Spinal cord (tissue), 10 donors: ENCODE data around the gene AGTR1. TPM values are rescaled to one million over a fixed set of nuclear protein-coding genes. Genes with fewer than 3 reads are reported as not detected.
A peak's percentile ranks its signal among the peaks of the same experiment; 100 is the strongest.

Experiments
- DNase-seq, 6 donors: peaks; one replicate each; pipeline versions ENCODE4 v3.0.0 to v3.0.0-alpha.2; 2013 to 2015; ENCODE audit warnings: low spot score in 6 of 6, low read depth in 4 of 6
- H3K27ac ChIP-seq: one replicate; pipeline ENCODE4 v1.5.1; 2013; ENCODE audit warnings: low read depth, low read length, control low read depth
- H3K27me3 ChIP-seq: one replicate; pipeline ENCODE4 v1.6.1; 2013; ENCODE audit warnings: low read length; ENCODE audit not compliant: control insufficient read depth, insufficient read depth
- H3K36me3 ChIP-seq: one replicate; pipeline ENCODE4 v1.6.1; 2013; ENCODE audit warnings: low read length; ENCODE audit not compliant: control insufficient read depth, insufficient read depth
- H3K4me1 ChIP-seq: one replicate; pipeline ENCODE4 v1.6.1; 2013; ENCODE audit warnings: low read length; ENCODE audit not compliant: control insufficient read depth, insufficient read depth
- H3K4me3 ChIP-seq: one replicate; pipeline ENCODE4 v1.5.1; 2013; ENCODE audit warnings: low read depth, low read length, control low read depth
- H3K9me3 ChIP-seq: one replicate; pipeline ENCODE4 v1.6.1; 2013; ENCODE audit warnings: low read length; ENCODE audit not compliant: control insufficient read depth, insufficient read depth
- WGBS: methylation state at CpG from one replicate; pipeline ENCODE4 v1.1.5; 2013; ENCODE audit warnings: missing lambda C conversion rate; ENCODE audit not compliant: insufficient coverage; 5-methylcytosine and 5-hydroxymethylcytosine counted together
- long read RNA-seq, 4 donors: transcript quantifications; one replicate each; lab custom pipeline, GENCODE V29; 2026
- polyA plus RNA-seq, 2 donors: library from polyadenylated mRNA; unstranded; fragments of 120-200 nt; gene quantifications; one replicate each; pipeline ENCODE4 v1.2.1, GENCODE V29; 2013; ENCODE audit not compliant: insufficient read length in 2 of 2
- total RNA-seq, 2 donors: library from RNA; depleted of rRNA in 1 of 2; stranded (reverse); fragments of 120-200 nt in 1 of 2; fragments of >200 nt in 1 of 2; gene quantifications; one replicate each; pipeline versions ENCODE4 v1.2.3 to v1.2.4, GENCODE V29; 2013 to 2014
- donor health status: healthy.

The AGTR1 gene
- 1 to 10 TPM; 5.2 to 5.9 TPM for total RNA-seq
- polyA plus RNA-seq, result 1 to 10 TPM; 1.6 to 2.6 TPM
- long read RNA-seq, donor 1, partial matches to known transcripts, result 0 of 1 reads
- long read RNA-seq, donor 1, other reads (novel, unspliced or antisense), result 0 of 1 reads
- long read RNA-seq, donor 2, result 0 reads
- long read RNA-seq, donor 3, partial matches to known transcripts, result 0 of 1 reads
- long read RNA-seq, donor 3, other reads (novel, unspliced or antisense), result 0 of 1 reads
- long read RNA-seq, donor 4, transcript AGTR1-209 (2 exons, 2,359 nt), result major isoform, 8 of 11 reads
- long read RNA-seq, donor 4, partial matches to known transcripts, result 0 of 11 reads
- long read RNA-seq, donor 4, other reads (novel, unspliced or antisense), result 0 of 11 reads

DNA sequence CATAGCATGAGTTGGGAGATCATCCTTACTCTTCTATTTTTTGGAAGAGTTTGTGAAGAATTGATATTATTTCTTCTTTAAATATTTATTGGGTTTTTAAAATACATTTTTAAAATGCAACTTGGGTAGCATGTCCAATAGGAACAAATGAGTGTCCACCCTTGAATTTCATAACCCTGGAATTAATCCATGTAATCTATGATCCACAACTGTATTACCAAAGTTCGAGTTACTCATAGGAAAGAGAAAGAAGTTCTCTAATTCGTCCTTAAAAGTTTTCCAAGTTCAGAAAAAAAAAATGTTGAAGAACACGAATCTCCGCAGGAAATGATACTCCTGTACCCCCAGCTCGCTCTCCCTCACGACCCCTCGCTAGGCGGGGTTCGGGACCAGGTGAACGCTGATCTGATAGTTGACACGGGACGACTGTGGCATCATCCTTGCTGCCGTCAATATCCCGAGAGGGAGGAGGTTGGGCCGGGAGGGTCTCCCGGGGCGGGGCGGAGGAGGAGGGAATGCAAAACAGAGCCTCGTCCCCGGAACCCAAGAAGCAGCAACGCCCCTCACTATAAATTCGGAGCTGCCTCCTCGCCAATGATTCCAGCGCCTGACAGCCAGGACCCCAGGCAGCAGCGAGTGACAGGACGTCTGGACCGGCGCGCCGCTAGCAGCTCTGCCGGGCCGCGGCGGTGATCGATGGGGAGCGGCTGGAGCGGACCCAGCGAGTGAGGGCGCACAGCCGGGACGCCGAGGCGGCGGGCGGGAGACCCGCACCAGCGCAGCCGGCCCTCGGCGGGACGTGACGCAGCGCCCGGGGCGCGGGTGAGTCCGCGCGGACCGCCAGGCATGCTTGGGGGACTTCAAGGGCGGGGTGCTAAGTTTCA lies at the start of gene AGTR1:
Gene AGTR1 (plus strand): TSS at position 598 of the 884 bp plus-strand sequence. CDS start 43,133 bp downstream, outside the sequence.
- Histone ChIP-seq H3K4me3 (peak within 1 kb of the TSS; percentile 52), H3K36me3 (no peaks in the 10 kb centered on the region), H3K27ac (no peak within 1 kb of the TSS), H3K4me1 (peaks cover 11% of the 10 kb centered on the region), H3K27me3 (peaks cover 8% of the 10 kb centered on the region), H3K9me3 (no peaks in the 10 kb centered on the region)
- under 1% methylated on average over 60 of the region's 61 CpGs for WGBS
- peak in 3 of 6 donors; percentile 20 to 69 (median 68) for DNase-seq

GRCh38 chr3:148648685-148649352 lies 48.9 kb upstream of the AGTR1 start:
- Histone ChIP-seq H3K4me1 (no peaks in the 10 kb centered on the region), H3K4me3 (no peak overlapping the region), H3K27ac (no peak overlapping the region), H3K36me3 (no peaks in the 10 kb centered on the region), H3K9me3 (no peaks in the 10 kb centered on the region), H3K27me3 (no peaks in the 10 kb centered on the region)
- WGBS, result 100% methylated on average over 1 of the region's 3 CpGs
- no peak for DNase-seq

DNA sequence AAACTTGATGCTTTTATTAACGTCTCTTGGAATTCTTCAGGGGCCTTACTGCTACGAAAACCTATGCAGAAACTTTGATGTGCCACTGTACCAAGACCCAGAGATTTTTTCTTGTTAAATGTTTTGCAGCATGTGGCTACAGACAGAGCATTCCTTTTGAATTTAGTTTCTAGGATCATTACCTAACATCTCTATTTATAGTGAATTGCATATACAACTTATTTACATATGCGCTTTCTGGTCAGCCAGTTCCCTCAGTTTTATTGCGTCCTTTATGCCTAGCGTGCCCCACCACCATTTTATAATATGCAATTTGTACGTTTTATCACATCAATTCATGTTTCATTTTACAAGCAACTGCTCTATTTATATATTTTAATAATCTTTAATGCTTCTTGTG lies 46.2 kb upstream of the AGTR1 start:
- no peak overlapping the region for H3K4me3 ChIP-seq
- H3K36me3 ChIP-seq, result no peaks in the 10 kb centered on the region
- H3K27me3 ChIP-seq, result no peaks in the 10 kb centered on the region
- H3K4me1 ChIP-seq, result no peaks in the 10 kb centered on the region
- DNase-seq, result no peak
- 100% methylated on average over 1 of the region's 6 CpGs for WGBS
- H3K9me3 ChIP-seq, result peaks cover 3% of the 10 kb centered on the region
- H3K27ac ChIP-seq, result no peak overlapping the region

- H3K27me3 ChIP-seq, result no peaks in the 10 kb centered on the region
- DNase-seq, result no peak
- no peak overlapping the region for H3K4me3 ChIP-seq
- no peaks in the 10 kb centered on the region for H3K36me3 ChIP-seq
- WGBS, result 100% methylated on average over 1 of the region's 4 CpGs
- peaks cover 3% of the 10 kb centered on the region for H3K9me3 ChIP-seq
- no peak overlapping the region for H3K27ac ChIP-seq
- no peaks in the 10 kb centered on the region for H3K4me1 ChIP-seq
Measured at GRCh38 chr3:148654433-148654832, 43.3 kb upstream of the AGTR1 start.

- Histone ChIP-seq H3K4me3 (no peak overlapping the region), H3K9me3 (peaks cover 3% of the 10 kb centered on the region), H3K27me3 (no peaks in the 10 kb centered on the region), H3K4me1 (no peaks in the 10 kb centered on the region), H3K27ac (no peak overlapping the region), H3K36me3 (no peaks in the 10 kb centered on the region)
- WGBS, result no CpG with 5 or more reads among the region's 4 CpGs
- no peak for DNase-seq
Measured at GRCh38 chr3:148657470-148657869, 40.2 kb upstream of the AGTR1 start.

DNA sequence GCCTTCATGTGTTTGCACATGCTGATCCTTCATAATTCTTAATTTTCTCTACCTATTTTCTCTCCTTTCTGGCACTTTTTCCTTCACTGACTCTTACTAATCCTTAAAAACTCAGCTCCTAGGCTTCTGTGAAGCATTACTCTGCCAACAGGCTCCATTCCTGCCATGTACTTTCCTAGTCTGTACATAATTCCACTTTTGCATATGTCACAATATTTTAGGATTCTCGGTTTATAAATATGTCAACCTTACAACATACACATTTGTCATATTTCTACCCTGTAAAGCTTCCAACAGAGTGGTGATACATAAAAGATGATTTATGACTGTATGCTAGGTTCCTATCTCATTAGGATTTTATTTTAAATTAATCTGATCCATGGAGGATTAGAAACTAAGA lies 38.2 kb upstream of the AGTR1 start:
- H3K4me3 ChIP-seq, result no peak overlapping the region
- peak in 2 of 6 donors; percentile 21 to 82 for DNase-seq
- H3K27me3 ChIP-seq, result no peaks in the 10 kb centered on the region
- H3K36me3 ChIP-seq, result no peaks in the 10 kb centered on the region
- H3K9me3 ChIP-seq, result peaks cover 3% of the 10 kb centered on the region
- no CpG with 5 or more reads among the region's 1 CpG for WGBS
- H3K4me1 ChIP-seq, result no peaks in the 10 kb centered on the region
- H3K27ac ChIP-seq, result no peak overlapping the region

DNA sequence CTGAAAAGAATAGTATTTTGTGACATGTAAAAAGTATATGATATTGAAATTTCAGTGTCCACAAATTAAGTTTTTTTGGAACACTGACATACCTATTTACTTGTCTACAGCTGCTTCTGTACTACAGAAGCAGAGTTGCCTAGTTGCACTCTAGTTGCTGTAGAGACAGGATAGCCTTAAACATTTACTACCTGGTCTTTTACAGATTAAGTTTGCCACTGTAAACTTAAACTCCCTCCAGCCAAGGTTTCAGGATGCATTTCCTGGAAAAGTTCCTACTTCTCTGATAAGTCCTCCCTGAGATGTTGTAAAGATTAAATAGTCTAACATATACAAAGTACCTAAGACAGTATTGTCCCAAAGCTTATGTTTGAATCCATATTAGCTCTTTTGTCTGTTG lies 17.4 kb upstream of the AGTR1 start:
- Histone ChIP-seq H3K4me1 (no peaks in the 10 kb centered on the region), H3K27ac (no peak overlapping the region), H3K9me3 (no peaks in the 10 kb centered on the region), H3K27me3 (no peaks in the 10 kb centered on the region), H3K4me3 (no peak overlapping the region), H3K36me3 (no peaks in the 10 kb centered on the region)
- DNase-seq, result no peak

GRCh38 chr3:148681080-148681479 lies 16.6 kb upstream of the AGTR1 start:
- no peaks in the 10 kb centered on the region for H3K4me1 ChIP-seq
- no peak overlapping the region for H3K4me3 ChIP-seq
- DNase-seq, result no peak
- no peak overlapping the region for H3K27ac ChIP-seq
- H3K36me3 ChIP-seq, result no peaks in the 10 kb centered on the region
- H3K27me3 ChIP-seq, result no peaks in the 10 kb centered on the region
- H3K9me3 ChIP-seq, result no peaks in the 10 kb centered on the region
- WGBS, result 75% methylated on average over 1 of the region's 1 CpG

GRCh38 chr3:148682997-148683396 lies 14.7 kb upstream of the AGTR1 start:
- no peaks in the 10 kb centered on the region for H3K36me3 ChIP-seq
- H3K27ac ChIP-seq, result no peak overlapping the region
- H3K4me3 ChIP-seq, result no peak overlapping the region
- H3K9me3 ChIP-seq, result no peaks in the 10 kb centered on the region
- WGBS, result 54% methylated on average over 2 of the region's 3 CpGs
- DNase-seq, result no peak
- no peaks in the 10 kb centered on the region for H3K27me3 ChIP-seq
- H3K4me1 ChIP-seq, result no peaks in the 10 kb centered on the region
